H1 (cell line): ENCODE data around the gene RBFOX1. TPM values are rescaled to one million over a fixed set of nuclear protein-coding genes. Genes with fewer than 3 reads are reported as not detected.

Source experiments
- CTCF ChIA-PET: fragments of 300-600 bp; sonication (Branson Sonifier 250); formaldehyde crosslinking; loops from one replicate; lab custom pipeline; 2021; ENCODE audit not compliant: partially characterized antibody; lab: Charles Lee
- POLR2A ChIA-PET: fragments of 300-600 bp; sonication (Branson Sonifier 250); formaldehyde crosslinking; loops from one replicate; lab custom pipeline; 2021; ENCODE audit warnings: inconsistent platforms; ENCODE audit not compliant: partially characterized antibody; lab: Charles Lee
- DNase-seq, 2 experiments: peaks; one replicate each; pipeline versions ENCODE4 v3.0.0 to v3.0.0-alpha.2; 2010 to 2022; ENCODE audit warnings: low spot score in 2 of 2, low read depth in 1 of 2, mixed read lengths in 1 of 2
- FAIRE-seq: peaks from 2 replicates; lab custom pipeline; 2011; peaks lifted over from hg19 to GRCh38; lab: Jason Lieb, UNC
- H2AFZ ChIP-seq: 2 replicates; pipeline ENCODE4 v1.8.1; 2012; ENCODE audit warnings: low read length, inconsistent platforms
- H2AK5ac ChIP-seq: 2 replicates; pipeline ENCODE4 v1.6.1; 2013; ENCODE audit warnings: low read depth, low read length
- H2BK120ac ChIP-seq: replicated peaks from 2 replicates; pipeline ENCODE3; 2013; ENCODE audit warnings: low read depth, low read length, inconsistent platforms
- H2BK12ac ChIP-seq: 2 replicates; pipeline ENCODE4 v1.6.1; 2013; ENCODE audit warnings: low read depth, low read length
- H2BK15ac ChIP-seq: 2 replicates; pipeline ENCODE4 v1.6.1; 2013; ENCODE audit warnings: low read length
- H2BK20ac ChIP-seq: 2 replicates; pipeline ENCODE4 v1.6.1; 2013; ENCODE audit warnings: low read length
- H2BK5ac ChIP-seq: 2 replicates; pipeline ENCODE4 v1.6.1; 2013; ENCODE audit warnings: low read depth, low read length
- H3K14ac ChIP-seq: 2 replicates; pipeline ENCODE4 v1.6.1; 2013; ENCODE audit warnings: inconsistent platforms; ENCODE audit not compliant: insufficient read length
- H3K18ac ChIP-seq: 2 replicates; pipeline ENCODE4 v1.6.1; 2013; ENCODE audit warnings: low read length; ENCODE audit errors: extremely low read depth
- H3K23ac ChIP-seq: 2 replicates; pipeline ENCODE4 v1.6.1; 2013; ENCODE audit warnings: inconsistent platforms; ENCODE audit not compliant: insufficient read length
- H3K23me2 ChIP-seq: 2 replicates; pipeline ENCODE4 v1.6.1; 2013; ENCODE audit warnings: low read depth, low read length
- H3K27ac ChIP-seq: 2 replicates; pipeline ENCODE4 v1.6.1; 2011; ENCODE audit warnings: low read depth, low read length, inconsistent platforms
- H3K27me3 ChIP-seq, 4 experiments: replicated peaks in 1 of 4; 1 replicate in 1 of 4; 2 replicates in 3 of 4; pipeline versions ENCODE4 v1.6.1 to v1.8.1; 2011 to 2013; ENCODE audit warnings: low read length in 3 of 4, mild to moderate bottlenecking in 3 of 4, inconsistent platforms in 2 of 4, mixed read lengths in 2 of 4, moderate library complexity in 1 of 4; ENCODE audit not compliant: control insufficient read depth in 3 of 4, insufficient read depth in 3 of 4; ENCODE audit errors: extremely low read depth in 1 of 4
- H3K36me3 ChIP-seq, 4 experiments: 2 replicates each; pipeline versions ENCODE4 v1.6.1 to v1.8.1; 2011 to 2013; ENCODE audit warnings: mild to moderate bottlenecking in 4 of 4, low read length in 3 of 4, moderate library complexity in 2 of 4, control low read depth in 1 of 4, inconsistent platforms in 1 of 4; ENCODE audit not compliant: insufficient read depth in 4 of 4, control insufficient read depth in 2 of 4
- H3K4ac ChIP-seq: replicated peaks from 2 replicates; pipeline ENCODE3; 2013; ENCODE audit warnings: low read length, low read depth, mixed read lengths, inconsistent platforms; ENCODE audit not compliant: insufficient read length
- H3K4me1 ChIP-seq, 4 experiments: replicated peaks in 1 of 4; 1 replicate in 1 of 4; 2 replicates in 3 of 4; pipeline versions ENCODE4 v1.6.1 to v1.8.1; 2011 to 2013; ENCODE audit warnings: low read length in 3 of 4, inconsistent platforms in 2 of 4, mixed read lengths in 1 of 4; ENCODE audit not compliant: insufficient read depth in 4 of 4, control insufficient read depth in 3 of 4
- H3K4me2 ChIP-seq, 2 experiments: 2 replicates each; pipeline versions ENCODE4 v1.6.1 to v1.8.1; 2011 to 2013; ENCODE audit warnings: low read depth in 2 of 2, low read length in 2 of 2, control low read depth in 1 of 2, inconsistent platforms in 1 of 2, mild to moderate bottlenecking in 1 of 2; ENCODE audit not compliant: insufficient read depth in 1 of 2
- H3K4me3 ChIP-seq, 4 experiments: fragments of 200-600, 300-600 bp in 1 of 4; sonication (generic), shearing (Covaris generic), sonication (Bioruptor Twin) in 1 of 4; 2 replicates each; pipeline versions ENCODE4 v1.5.1 to v1.8.1; 2011 to 2016; ENCODE audit warnings: low read length in 4 of 4, low read depth in 3 of 4, control low read depth in 2 of 4, inconsistent platforms in 2 of 4, mild to moderate bottlenecking in 2 of 4, mixed read lengths in 1 of 4, moderate library complexity in 1 of 4; ENCODE audit not compliant: insufficient read depth in 2 of 4; ENCODE audit errors: extremely low read depth in 1 of 4
- H3K56ac ChIP-seq: replicated peaks from 2 replicates; pipeline ENCODE3; 2013; ENCODE audit warnings: low read depth, mild to moderate bottlenecking, mixed read lengths, low read length, inconsistent platforms; ENCODE audit not compliant: insufficient read length
- H3K79me1 ChIP-seq: 2 replicates; pipeline ENCODE4 v1.6.1; 2013; ENCODE audit warnings: low read depth, low read length, control low read depth
- H3K79me2 ChIP-seq, 2 experiments: 2 replicates each; pipeline versions ENCODE4 v1.6.1 to v1.8.1; 2012 to 2013; ENCODE audit warnings: low read length in 2 of 2, mild to moderate bottlenecking in 2 of 2, inconsistent platforms in 1 of 2; ENCODE audit not compliant: insufficient read depth in 2 of 2, control insufficient read depth in 1 of 2
- H3K9ac ChIP-seq, 4 experiments: replicated peaks in 1 of 4; 1 replicate in 1 of 4; 2 replicates in 3 of 4; pipeline versions ENCODE4 v1.6.1 to v1.8.1; 2011 to 2013; ENCODE audit warnings: low read depth in 3 of 4, low read length in 3 of 4, control low read depth in 2 of 4, mild to moderate bottlenecking in 2 of 4, moderate library complexity in 2 of 4, inconsistent platforms in 1 of 4; ENCODE audit errors: extremely low read depth in 1 of 4
- H3K9me3 ChIP-seq, 2 experiments: 2 replicates each; pipeline versions ENCODE4 v1.6.1 to v1.8.1; 2012 to 2013; ENCODE audit warnings: mild to moderate bottlenecking in 2 of 2, moderate library complexity in 2 of 2, control low read depth in 1 of 2, inconsistent platforms in 1 of 2, low read depth in 1 of 2, low read length in 1 of 2, mixed read lengths in 1 of 2; ENCODE audit not compliant: insufficient read depth in 2 of 2
- H4K20me1 ChIP-seq, 2 experiments: replicated peaks in 1 of 2; 2 replicates each; pipeline versions ENCODE3 to v1.8.1; 2011 to 2013; ENCODE audit warnings: inconsistent platforms in 2 of 2, low read length in 2 of 2, mild to moderate bottlenecking in 1 of 2; ENCODE audit not compliant: insufficient read depth in 2 of 2, control insufficient read depth in 1 of 2
- H4K5ac ChIP-seq: 2 replicates; pipeline ENCODE4 v1.6.1; 2013; ENCODE audit warnings: low read length, low read depth, mixed read lengths, inconsistent platforms; ENCODE audit not compliant: insufficient read length
- H4K8ac ChIP-seq: 2 replicates; pipeline ENCODE4 v1.8.0; 2013; ENCODE audit warnings: mild to moderate bottlenecking, moderate library complexity, low read length, inconsistent platforms; ENCODE audit not compliant: insufficient read depth; ENCODE audit errors: extremely low read depth
- H4K91ac ChIP-seq: replicated peaks from 2 replicates; pipeline ENCODE3; 2013; ENCODE audit warnings: low read length, mixed read lengths, inconsistent platforms; ENCODE audit not compliant: insufficient read length
- ATF2 ChIP-seq: IDR thresholded peaks from 2 replicates; pipeline ENCODE4 v1.6.1; 2012; ENCODE audit warnings: low read length, inconsistent platforms
- BCL11A ChIP-seq, 2 experiments: IDR thresholded peaks; one replicate each; pipeline ENCODE4 v1.6.1; 2011; ENCODE audit warnings: low read depth in 2 of 2, low read length in 2 of 2, mild to moderate bottlenecking in 2 of 2
- CHD2 ChIP-seq: IDR thresholded peaks from 2 replicates; pipeline ENCODE4 v1.6.1; 2012; ENCODE audit warnings: low read length, improper control_type of control experiment
- CREB1 ChIP-seq: IDR thresholded peaks from 2 replicates; pipeline ENCODE4 v1.6.1; 2012; ENCODE audit warnings: inconsistent platforms
- GTF2F1 ChIP-seq: IDR thresholded peaks from 2 replicates; pipeline ENCODE4 v1.6.1; 2012; ENCODE audit warnings: low read depth, low read length, improper control_type of control experiment, borderline replicate concordance
- MAX ChIP-seq: IDR thresholded peaks from 2 replicates; pipeline ENCODE4 v1.6.1; 2012; ENCODE audit warnings: inconsistent platforms
- NRF1 ChIP-seq: IDR thresholded peaks from 2 replicates; pipeline ENCODE4 v1.6.1; 2011; ENCODE audit warnings: mild to moderate bottlenecking, low read depth, low read length, improper control_type of control experiment
- PHF8 ChIP-seq: fragments of 200-600 bp; sonication (generic); conservative IDR thresholded peaks from 2 replicates; pipeline ENCODE4 v1.7.1; 2012; ENCODE audit warnings: low read depth, mild to moderate bottlenecking, inconsistent platforms, low read length, moderate library complexity
- POLR2AphosphoS5 ChIP-seq: IDR thresholded peaks from 2 replicates; pipeline ENCODE4 v1.6.1; 2011; ENCODE audit warnings: low read depth, low read length
- RAD21 ChIP-seq, 2 experiments: IDR thresholded peaks in 1 of 2; conservative IDR thresholded peaks in 1 of 2; 2 replicates each; pipeline ENCODE4 v1.6.1; 2011; ENCODE audit warnings: low read depth in 2 of 2, low read length in 2 of 2, improper control_type of control experiment in 1 of 2, inconsistent platforms in 1 of 2, mild to moderate bottlenecking in 1 of 2, moderate library complexity in 1 of 2
- SAP30 ChIP-seq: fragments of 300-600 bp; sonication (generic); IDR thresholded peaks from 2 replicates; pipeline ENCODE4 v1.7.1; 2012; ENCODE audit warnings: low read length, moderate library complexity, mild to moderate bottlenecking, inconsistent platforms; ENCODE audit not compliant: insufficient read depth, insufficient replicate concordance
- TEAD4 ChIP-seq: IDR thresholded peaks from 2 replicates; pipeline ENCODE4 v1.6.1; 2012; ENCODE audit warnings: low read depth, low read length, inconsistent platforms, mixed read lengths
- WGBS, 2 experiments: shearing (Covaris generic) in 1 of 2; methylation state at CpG; one replicate each; pipeline versions ENCODE4 v1.1.6 to v1.1.7; 2013 to 2015; ENCODE audit warnings: low lambda C conversion rate in 2 of 2, mixed read lengths in 2 of 2, inconsistent platforms in 1 of 2, low coverage in 1 of 2, missing lambda C conversion rate in 1 of 2; ENCODE audit not compliant: insufficient replicate concordance in 2 of 2, insufficient coverage in 1 of 2, insufficient read length in 1 of 2; ENCODE audit errors: extremely low coverage in 1 of 2, missing lambda C conversion rate in 1 of 2; 5-methylcytosine and 5-hydroxymethylcytosine counted together
- polyA plus RNA-seq, 7 experiments: library from polyadenylated mRNA; depleted of rRNA in 3 of 7; stranded (reverse) in 5 of 7; unstranded in 2 of 7; fragments of >200 nt in 5 of 7; fragments of 200-250 nt in 2 of 7; gene quantifications; 1 replicate in 5 of 7; 2 replicates in 1 of 7; 4 replicates in 1 of 7; pipeline versions ENCODE4 v1.2.1 to v1.2.3, GENCODE V29; 2011 to 2013; ENCODE audit warnings: missing spikeins in 2 of 7, mixed read lengths in 2 of 7
- total RNA-seq: library from RNA; stranded (reverse); fragmentation: NEBNext Ultra II Directional; extraction: Animal tissue kit (Norgen Biotek cat#: 25700); gene quantifications from 2 replicates; pipeline ENCODE4 v1.2.1, GENCODE V29; 2021

Gene RBFOX1
- total and polyA plus RNA-seq, 2 of the 8 experiments (the other 6 are each of a cell fraction or from before 2014, with no cell fraction given): 1.7 to 2.8 TPM

- Histone ChIP-seq H3K23ac (no peak overlapping the region), H2AFZ (no peak overlapping the region), H3K9me3 (no peaks in the 10 kb centered on the region), H3K23me2 (peaks cover 5% of the 10 kb centered on the region; the same call in 1 of the 2 replicates), H3K79me1 (no peaks in the 10 kb centered on the region), H2AK5ac (no peak overlapping the region), H4K20me1 (peaks cover 0 to 4% of the 10 kb centered on the region in 2 experiments), H3K18ac (no peak overlapping the region), H2BK15ac (no peak overlapping the region), H2BK20ac (no peak overlapping the region), H4K8ac (no peak overlapping the region), H4K91ac (no peak overlapping the region), H3K4ac (no peak overlapping the region), H3K4me3 (no peak overlapping the region), H3K4me2 (no peak overlapping the region), H3K9ac (no peak overlapping the region), H3K36me3 (no peaks in the 10 kb centered on the region), H3K14ac (no peak overlapping the region), H3K4me1 (peaks cover 0 to 2% (median 0%) of the 10 kb centered on the region in 4 experiments; a peak in 1 of 7 replicates), H3K79me2 (no peaks in the 10 kb centered on the region; a peak in 1 of 4 replicates), H2BK12ac (no peak overlapping the region), H2BK5ac (no peak overlapping the region), H3K56ac (no peak overlapping the region), H3K27ac (no peak overlapping the region; the same call in 1 of the 2 replicates), H3K27me3 (no peaks in the 10 kb centered on the region), H2BK120ac (no peak overlapping the region), H4K5ac (no peak overlapping the region)
- WGBS, 2 experiments: 89% methylated on average over 7 of the region's 7 CpGs; no CpG with 5 or more reads in 1 of the 2 experiments
- POLR2A ChIA-PET: no interaction called here
- no peak for FAIRE-seq
- no peak for DNase-seq
- CTCF ChIA-PET: interaction anchor here (0.5 to 1.0 kb wide), 2 partner anchors 344 to 636 kb away, joined by 3 read pairs; no protein-coding TSS in a partner anchor
- TF ChIP-seq PHF8 (no peak), ATF2 (no peak), NRF1 (no peak), POLR2AphosphoS5 (no peak), GTF2F1 (no peak), SAP30 (no peak), CHD2 (no peak), CREB1 (no peak), MAX (no peak), BCL11A (IDR thresholded peaks at IDR 0.05; ENCODE audit: low read depth in 2 of 2, low read length in 2 of 2) (no peak), RAD21 (IDR thresholded peaks at IDR 0.05 in 1 of 2, conservative IDR thresholded peaks at IDR 0.05 in 1 of 2; ENCODE audit: low read depth in 2 of 2, low read length in 2 of 2) (no peak), TEAD4 (no peak)
Measured at GRCh38 chr16:7318686-7319085, 14.0 kb upstream of the RBFOX1 start.
